Measurements from ENCODE around the gene TMEM87B. TPM values are rescaled to one million over a fixed set of nuclear protein-coding genes. Genes with fewer than 3 reads are reported as not detected.
A peak's percentile ranks its signal among the peaks of the same experiment; 100 is the strongest.

Gene TMEM87B
- total RNA-seq, 4 donors from 2014 or later, result 11.9 to 20.1 (median 18.2) TPM

GRCh38 chr2:112050316-112050715, 4.8 kb upstream of the TMEM87B start:
- Histone ChIP-seq H3K27me3 (no peaks in the 10 kb centered on the region), H3K4me3 (no peak overlapping the region), H3K9me3 (peaks cover 0 to 4% (median 0%) of the 10 kb centered on the region in 4 donors), H3K27ac (no peak overlapping the region), H3K4me1 (peaks cover 0 to 17% (median 9%) of the 10 kb centered on the region in 4 donors), H3K36me3 (no peaks in the 10 kb centered on the region)
- TF ChIP-seq POLR2A (IDR thresholded peaks at IDR 0.05), result no peak
- TF ChIP-seq EP300 (IDR thresholded peaks at IDR 0.05), result no peak
- TF ChIP-seq CTCF (IDR thresholded peaks at IDR 0.05), result no peak
- no peak for DNase-seq (ENCODE audit: low spot score in 2 of 2)
- WGBS, 2 donors, result 78 to 80% methylated on average over 1 of the region's 1 CpG

- no peak for TF ChIP-seq CTCF (IDR thresholded peaks at IDR 0.05)
- TF ChIP-seq EP300 (IDR thresholded peaks at IDR 0.05), result peak in 1 of 2 donors; percentile 25
- TF ChIP-seq POLR2A (IDR thresholded peaks at IDR 0.05), result no peak
- H3K4me1 ChIP-seq, result peaks cover 3 to 28% (median 13%) of the 10 kb centered on the region in 4 donors
- H3K36me3 ChIP-seq, result no peaks in the 10 kb centered on the region
- H3K9me3 ChIP-seq, result no peaks in the 10 kb centered on the region
- H3K27me3 ChIP-seq, result no peaks in the 10 kb centered on the region
- DNase-seq (ENCODE audit: low spot score in 2 of 2), result peak; percentile 98 to 99
- WGBS, 2 donors, result 2% methylated on average over 32 to 60 of the region's 62 CpGs
- H3K27ac ChIP-seq, result peak overlapping the region; percentile 85 to 98 (median 90)
- H3K4me3 ChIP-seq, result peak overlapping the region; percentile 31 to 90 (median 60)
Observed at GRCh38 chr2:112053917-112054846, 887 bp upstream of the TMEM87B start.

GRCh38 chr2:112055730-112056625, 909 bp downstream of the TMEM87B start:
- H3K27me3 ChIP-seq, result no peaks in the 10 kb centered on the region
- peaks cover 3 to 24% (median 13%) of the 10 kb centered on the region in 4 donors for H3K4me1 ChIP-seq
- peak in 1 of 2 donors; percentile 66 for TF ChIP-seq EP300 (IDR thresholded peaks at IDR 0.05)
- no peak for TF ChIP-seq CTCF (IDR thresholded peaks at IDR 0.05)
- no peak for TF ChIP-seq POLR2A (IDR thresholded peaks at IDR 0.05)
- H3K36me3 ChIP-seq, result peaks cover 0 to 10% (median 0%) of the 10 kb centered on the region in 3 donors
- no peaks in the 10 kb centered on the region for H3K9me3 ChIP-seq
- 1% methylated on average over 26 to 38 of the region's 42 CpGs for WGBS, 2 donors
- peak in 1 of 2 donors; percentile 73 for DNase-seq (ENCODE audit: low spot score in 2 of 2)
- H3K27ac ChIP-seq, result peak overlapping the region; percentile 86 to 96 (median 93)
- peak overlapping the region; percentile 38 to 95 (median 88) for H3K4me3 ChIP-seq

DNA sequence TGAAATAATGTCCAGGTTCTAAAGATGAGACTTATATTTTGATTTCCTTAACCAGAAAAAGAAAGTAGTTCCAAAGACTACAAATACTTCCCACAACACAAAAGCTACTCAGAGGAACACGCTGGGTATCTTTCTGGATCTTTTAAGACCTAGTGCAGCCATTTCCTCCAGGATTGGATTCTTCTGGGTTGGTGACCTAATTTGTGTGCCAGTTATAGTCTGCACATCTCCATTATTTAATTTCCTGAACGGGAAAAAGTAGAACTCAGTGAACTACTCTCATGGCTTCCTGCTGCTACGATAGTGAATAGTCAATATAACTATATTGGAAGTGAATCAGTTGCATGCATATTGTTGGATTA, 1.5 kb downstream of the TMEM87B start:
- DNase-seq (ENCODE audit: low spot score in 2 of 2), result no peak
- H3K4me1 ChIP-seq, result peaks cover 3 to 24% (median 13%) of the 10 kb centered on the region in 4 donors
- H3K9me3 ChIP-seq, result no peaks in the 10 kb centered on the region
- TF ChIP-seq CTCF (IDR thresholded peaks at IDR 0.05), result no peak
- peak overlapping the region; percentile 38 to 95 (median 88) for H3K4me3 ChIP-seq
- 16 to 28% methylated on average over 3 of the region's 3 CpGs for WGBS, 2 donors
- peak overlapping the region; percentile 86 to 96 (median 93) for H3K27ac ChIP-seq
- no peaks in the 10 kb centered on the region for H3K27me3 ChIP-seq
- H3K36me3 ChIP-seq, result peaks cover 0 to 14% (median 0%) of the 10 kb centered on the region in 3 donors

Data from tibial nerve (tissue), 4 donors.